Activated CD4-positive, alpha-beta T cell treated with anti-CD3 and anti-CD28 coated beads, Interleukin-2, amount 50 U/mL, for 48 hours (primary cell): ENCODE measurements around the gene MOB3C.
"Not testable (repeated sequence)": the region's sequence is repeated elsewhere in the genome, so short reads cannot be mapped to it uniquely, and the experiment has no call there.

ENCODE experiments used
- DNase-seq, 2 experiments: peaks; one replicate each; pipeline ENCODE4 v3.0.0-alpha.2; 2020

MOB3C gene

GRCh38 chr1:46616277-46617107 is at the start of gene MOB3C:
MOB3C (minus strand) TSS chr1:46616811; CDS start chr1:46613321, 3,490 bp downstream.
- peak; percentile 73 to 76 for DNase-seq

GRCh38 chr1:46665983-46666382 is 49.4 kb upstream of the MOB3C start:
- DNase-seq, result no peak

GRCh38 chr1:46662919-46663318 is 46.3 kb upstream of the MOB3C start:
- not testable (repeated sequence) for DNase-seq

- not testable (repeated sequence) for DNase-seq
Measured at GRCh38 chr1:46660116-46660515, 43.5 kb upstream of the MOB3C start.

GRCh38 chr1:46659307-46659870 is 42.8 kb upstream of the MOB3C start:
- no peak for DNase-seq

- no peak for DNase-seq
Measured at GRCh38 chr1:46657775-46658174, 41.2 kb upstream of the MOB3C start.

- no peak for DNase-seq
Measured at GRCh38 chr1:46656643-46657042, 40.0 kb upstream of the MOB3C start.

GRCh38 chr1:46655848-46656247 is 39.2 kb upstream of the MOB3C start:
- DNase-seq, result no peak

GRCh38 chr1:46654698-46655097 is 38.1 kb upstream of the MOB3C start:
- DNase-seq, result not testable (repeated sequence)

- DNase-seq, result no peak
Measured at GRCh38 chr1:46654012-46654411, 37.4 kb upstream of the MOB3C start.

GRCh38 chr1:46653405-46653958 is 36.9 kb upstream of the MOB3C start:
- DNase-seq, result no peak

- DNase-seq, result no peak
Measured at GRCh38 chr1:46652321-46653100, 35.9 kb upstream of the MOB3C start.

GRCh38 chr1:46651152-46651551 is 34.5 kb upstream of the MOB3C start:
- DNase-seq, result not testable (repeated sequence)

- no peak for DNase-seq
Measured at GRCh38 chr1:46650491-46650890, 33.9 kb upstream of the MOB3C start.

- DNase-seq, result no peak
Measured at GRCh38 chr1:46649764-46650163, 33.2 kb upstream of the MOB3C start.

- DNase-seq, result no peak
Measured at GRCh38 chr1:46647611-46648010, 31.0 kb upstream of the MOB3C start.

GRCh38 chr1:46646844-46647243 is 30.2 kb upstream of the MOB3C start:
- DNase-seq, result no peak

GRCh38 chr1:46646331-46646730 is 29.7 kb upstream of the MOB3C start:
- no peak for DNase-seq

GRCh38 chr1:46645815-46646214 is 29.2 kb upstream of the MOB3C start:
- no peak for DNase-seq

GRCh38 chr1:46643368-46643775 is 26.8 kb upstream of the MOB3C start:
- DNase-seq, result no peak

- DNase-seq, result no peak
Measured at GRCh38 chr1:46642115-46642680, 25.6 kb upstream of the MOB3C start.

- DNase-seq, result no peak
Measured at GRCh38 chr1:46639547-46639946, 22.9 kb upstream of the MOB3C start.

GRCh38 chr1:46638921-46639320 is 22.3 kb upstream of the MOB3C start:
- no peak for DNase-seq
